ENCODE measurements around the gene STK39. TPM values are rescaled to one million over a fixed set of nuclear protein-coding genes. Genes with fewer than 3 reads are reported as not detected.

Gene STK39
- total RNA-seq, 2 experiments from 2014 or later, result 17.7 to 41.1 TPM

GRCh38 chr2:168246483-168247340, 683 bp downstream of the STK39 start:
- Histone ChIP-seq H3K9me2 (ENCODE audit: insufficient read depth, low read length) (no peaks in the 10 kb centered on the region), H3K36me3 (ENCODE audit: insufficient read depth, low read length) (no peaks in the 10 kb centered on the region), H4K20me1 (ENCODE audit: insufficient read depth, low read length) (peaks cover 20% of the 10 kb centered on the region; the same call in 1 of the 2 replicates), H3K4me2 (ENCODE audit: low read length) (peak overlapping the region; percentile 96), H2AFZ (ENCODE audit: low read length) (peak overlapping the region; percentile 52; the same call in 1 of the 2 replicates), H3K27ac (ENCODE audit: low read depth, low read length, poor library complexity, severe bottlenecking) (peak overlapping the region; percentile 86), H3K79me2 (ENCODE audit: insufficient read depth, low read depth, low read length) (peaks cover 38% of the 10 kb centered on the region), H3K4me1 (ENCODE audit: insufficient read depth, low read length, poor library complexity, severe bottlenecking) (peaks cover 34% of the 10 kb centered on the region), H3K4me3 (ENCODE audit: low read depth, low read length, poor library complexity, severe bottlenecking) (peak overlapping the region; percentile 82), H3K9me3 (ENCODE audit: low read length) (peaks cover 3% of the 10 kb centered on the region; the same call in 1 of the 2 replicates)
- intact Hi-C loops (cut with micrococcal nuclease; ENCODE audit: unreplicated experiment), result loop anchor here (2.0 to 10.0 kb wide), 6 partner anchors 54 to 1448 kb away; partner anchors contain the start of genes CFAP210, PHOSPHO2, PPIG and SPC25
- peak; percentile 83 for DNase-seq (ENCODE audit: low spot score)
- CTCF ChIA-PET (ENCODE audit: unreplicated experiment), result no interaction called here
- BruUV-seq (replicated peaks), result no TSS peak
- POLR2A ChIA-PET, result no interaction called here
- TF ChIP-seq EZH2phosphoT487 (IDR thresholded peaks at IDR 0.05; ENCODE audit: borderline replicate concordance, low read depth, low read length) (no peak), CTCF (conservative IDR thresholded peaks at IDR 0.05; ENCODE audit: low read length) (peak; percentile 62)

GRCh38 chr2:168246072-168246482, 1.3 kb downstream of the STK39 start:
- TF ChIP-seq EZH2phosphoT487 (IDR thresholded peaks at IDR 0.05; ENCODE audit: borderline replicate concordance, low read depth, low read length), result no peak
- no peak for TF ChIP-seq CTCF (conservative IDR thresholded peaks at IDR 0.05; ENCODE audit: low read length)
- peak overlapping the region; percentile 82 for H3K4me3 ChIP-seq (ENCODE audit: low read depth, low read length, poor library complexity, severe bottlenecking)
- no peaks in the 10 kb centered on the region for H3K9me2 ChIP-seq (ENCODE audit: insufficient read depth, low read length)
- peak overlapping the region; percentile 52; the same call in 1 of the 2 replicates for H2AFZ ChIP-seq (ENCODE audit: low read length)
- H3K4me2 ChIP-seq (ENCODE audit: low read length), result peak overlapping the region; percentile 96
- ChIA-PET POLR2A (no interaction called here), CTCF (ENCODE audit: unreplicated experiment) (no interaction called here)
- H3K79me2 ChIP-seq (ENCODE audit: insufficient read depth, low read depth, low read length), result peaks cover 38% of the 10 kb centered on the region
- BruUV-seq (replicated peaks), result no TSS peak
- H4K20me1 ChIP-seq (ENCODE audit: insufficient read depth, low read length), result peaks cover 20% of the 10 kb centered on the region
- no peaks in the 10 kb centered on the region for H3K36me3 ChIP-seq (ENCODE audit: insufficient read depth, low read length)
- intact Hi-C loops (cut with micrococcal nuclease; ENCODE audit: unreplicated experiment), result loop anchor here (2.0 to 10.0 kb wide), 6 partner anchors 53 to 1449 kb away; partner anchors contain the start of genes CFAP210, PHOSPHO2, PPIG and SPC25
- H3K9me3 ChIP-seq (ENCODE audit: low read length), result no peaks in the 10 kb centered on the region
- H3K27ac ChIP-seq (ENCODE audit: low read depth, low read length, poor library complexity, severe bottlenecking), result peak overlapping the region; percentile 86
- no peak for DNase-seq (ENCODE audit: low spot score)
- peaks cover 34% of the 10 kb centered on the region for H3K4me1 ChIP-seq (ENCODE audit: insufficient read depth, low read length, poor library complexity, severe bottlenecking)
